IMR-90 (cell line): Measurements from ENCODE around the gene MMAA.
A peak's percentile ranks its signal among the peaks of the same experiment; 100 is the strongest.

ENCODE experiments used
- BHLHE40 ChIP-seq: fragments of 150-350 bp; IDR thresholded peaks from 2 replicates; pipeline ENCODE4 v1.6.1; 2016; ENCODE audit warnings: mild to moderate bottlenecking, low read depth, low read length
- CEBPB ChIP-seq: IDR thresholded peaks from 2 replicates; pipeline ENCODE4 v1.6.1; 2012; ENCODE audit warnings: low read depth, low read length, improper control_type of control experiment
- CHD1 ChIP-seq: IDR thresholded peaks from 2 replicates; pipeline ENCODE4 v1.6.1; 2012; ENCODE audit warnings: low read depth, low read length, improper control_type of control experiment
- FOS ChIP-seq: fragments of 150-350 bp; IDR thresholded peaks from 2 replicates; pipeline ENCODE4 v1.6.1; 2016; ENCODE audit warnings: low read depth, low read length
- MAFK ChIP-seq: IDR thresholded peaks from 2 replicates; pipeline ENCODE4 v1.6.1; 2012; ENCODE audit warnings: low read depth, low read length, improper control_type of control experiment
- MXI1 ChIP-seq: IDR thresholded peaks from 2 replicates; pipeline ENCODE4 v1.6.1; 2012; ENCODE audit warnings: low read depth, mild to moderate bottlenecking, low read length, moderate library complexity, borderline replicate concordance
- NFE2L2 ChIP-seq: fragments of 150-350 bp; IDR thresholded peaks from 2 replicates; pipeline ENCODE4 v1.6.1; 2016; ENCODE audit warnings: low read depth, mild to moderate bottlenecking, low read length
- POLR2A ChIP-seq: IDR thresholded peaks from 2 replicates; pipeline ENCODE4 v1.6.1; 2012; ENCODE audit warnings: mild to moderate bottlenecking, low read depth, low read length
- RAD21 ChIP-seq: IDR thresholded peaks from 2 replicates; pipeline ENCODE4 v1.6.1; 2012; ENCODE audit warnings: low read length, improper control_type of control experiment
- SMC3 ChIP-seq: fragments of 150-350 bp; IDR thresholded peaks from 2 replicates; pipeline ENCODE4 v1.6.1; 2016; ENCODE audit warnings: low read depth, mild to moderate bottlenecking, antibody characterized with exemption, low read length, moderate library complexity
- TF ChIP-seq, protein P1 (sequence below): conservative IDR thresholded peaks from 2 replicates; pipeline ENCODE4 v1.5.1; 2012; ENCODE audit warnings: mild to moderate bottlenecking, low read depth, low read length, improper control_type of control experiment
- TF ChIP-seq, protein P2 (sequence below): fragments of 150-350 bp; IDR thresholded peaks from 2 replicates; pipeline ENCODE4 v1.6.1; 2016; ENCODE audit warnings: low read depth, mild to moderate bottlenecking, low read length, moderate library complexity, borderline replicate concordance
- TF ChIP-seq, protein P3 (sequence below): fragments of 150-350 bp; IDR thresholded peaks from 2 replicates; pipeline ENCODE4 v1.6.1; 2017; ENCODE audit warnings: mild to moderate bottlenecking, antibody characterized with exemption, low read length, low read depth

DNA sequence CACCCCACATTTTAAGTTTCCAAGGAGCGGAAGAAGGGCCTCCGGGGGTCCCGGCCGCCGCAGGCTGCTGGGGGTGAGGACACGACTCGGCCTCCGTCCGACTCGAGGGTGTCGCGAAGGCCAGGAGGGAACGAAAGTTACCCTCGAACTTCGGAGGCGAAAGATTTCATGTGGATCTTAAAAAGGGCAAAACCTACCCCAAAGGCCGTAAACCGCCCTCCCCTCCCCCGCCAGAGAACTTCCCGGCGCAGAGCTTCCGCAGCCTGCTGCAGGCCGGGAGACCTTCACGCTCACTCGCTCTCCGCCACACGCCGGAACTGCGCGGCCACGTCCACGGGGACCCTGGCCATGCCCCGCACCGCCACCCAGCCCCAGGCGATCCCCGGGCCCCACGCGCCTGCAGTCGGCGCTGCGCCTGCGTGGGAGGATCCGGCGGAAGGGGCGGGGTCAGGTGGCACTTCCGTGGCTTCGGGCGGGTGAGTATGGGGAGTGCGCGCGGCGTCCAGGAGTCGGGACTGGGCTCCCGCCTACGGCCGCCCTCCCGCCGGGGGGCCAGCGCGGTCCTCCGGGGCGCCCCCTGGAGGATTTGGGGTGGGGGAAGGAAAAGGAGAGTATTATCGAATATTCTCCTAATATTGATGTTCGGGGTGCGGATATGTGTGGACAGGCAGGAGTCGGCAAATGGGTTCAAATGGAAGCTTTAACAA lies at the start of gene MMAA:
- TF ChIP-seq, protein P1, sequence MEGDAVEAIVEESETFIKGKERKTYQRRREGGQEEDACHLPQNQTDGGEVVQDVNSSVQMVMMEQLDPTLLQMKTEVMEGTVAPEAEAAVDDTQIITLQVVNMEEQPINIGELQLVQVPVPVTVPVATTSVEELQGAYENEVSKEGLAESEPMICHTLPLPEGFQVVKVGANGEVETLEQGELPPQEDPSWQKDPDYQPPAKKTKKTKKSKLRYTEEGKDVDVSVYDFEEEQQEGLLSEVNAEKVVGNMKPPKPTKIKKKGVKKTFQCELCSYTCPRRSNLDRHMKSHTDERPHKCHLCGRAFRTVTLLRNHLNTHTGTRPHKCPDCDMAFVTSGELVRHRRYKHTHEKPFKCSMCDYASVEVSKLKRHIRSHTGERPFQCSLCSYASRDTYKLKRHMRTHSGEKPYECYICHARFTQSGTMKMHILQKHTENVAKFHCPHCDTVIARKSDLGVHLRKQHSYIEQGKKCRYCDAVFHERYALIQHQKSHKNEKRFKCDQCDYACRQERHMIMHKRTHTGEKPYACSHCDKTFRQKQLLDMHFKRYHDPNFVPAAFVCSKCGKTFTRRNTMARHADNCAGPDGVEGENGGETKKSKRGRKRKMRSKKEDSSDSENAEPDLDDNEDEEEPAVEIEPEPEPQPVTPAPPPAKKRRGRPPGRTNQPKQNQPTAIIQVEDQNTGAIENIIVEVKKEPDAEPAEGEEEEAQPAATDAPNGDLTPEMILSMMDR: peak; percentile 70
- TF ChIP-seq RAD21 (peak; percentile 46), POLR2A (peak; percentile 90), MAFK (no peak), CHD1 (0 out of 2 replicates have a peak, but pooled peaks have one; percentile 33), FOS (no peak), NFE2L2 (no peak), SMC3 (peak; percentile 37; the same call in 1 of the 2 replicates), CEBPB (no peak), MXI1 (peak; percentile 95), BHLHE40 (no peak)
- TF ChIP-seq, protein P2, sequence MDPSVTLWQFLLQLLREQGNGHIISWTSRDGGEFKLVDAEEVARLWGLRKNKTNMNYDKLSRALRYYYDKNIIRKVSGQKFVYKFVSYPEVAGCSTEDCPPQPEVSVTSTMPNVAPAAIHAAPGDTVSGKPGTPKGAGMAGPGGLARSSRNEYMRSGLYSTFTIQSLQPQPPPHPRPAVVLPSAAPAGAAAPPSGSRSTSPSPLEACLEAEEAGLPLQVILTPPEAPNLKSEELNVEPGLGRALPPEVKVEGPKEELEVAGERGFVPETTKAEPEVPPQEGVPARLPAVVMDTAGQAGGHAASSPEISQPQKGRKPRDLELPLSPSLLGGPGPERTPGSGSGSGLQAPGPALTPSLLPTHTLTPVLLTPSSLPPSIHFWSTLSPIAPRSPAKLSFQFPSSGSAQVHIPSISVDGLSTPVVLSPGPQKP: no peak
- TF ChIP-seq, protein P3, sequence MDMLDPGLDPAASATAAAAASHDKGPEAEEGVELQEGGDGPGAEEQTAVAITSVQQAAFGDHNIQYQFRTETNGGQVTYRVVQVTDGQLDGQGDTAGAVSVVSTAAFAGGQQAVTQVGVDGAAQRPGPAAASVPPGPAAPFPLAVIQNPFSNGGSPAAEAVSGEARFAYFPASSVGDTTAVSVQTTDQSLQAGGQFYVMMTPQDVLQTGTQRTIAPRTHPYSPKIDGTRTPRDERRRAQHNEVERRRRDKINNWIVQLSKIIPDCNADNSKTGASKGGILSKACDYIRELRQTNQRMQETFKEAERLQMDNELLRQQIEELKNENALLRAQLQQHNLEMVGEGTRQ: peak; percentile 81
